Measurements from ENCODE around the gene EVX2. TPM values are rescaled to one million over a fixed set of nuclear protein-coding genes. Genes with fewer than 3 reads are reported as not detected.
A peak's percentile ranks its signal among the peaks of the same experiment; 100 is the strongest.

The EVX2 gene
- polyA plus RNA-seq, 1 donor from 2014 or later, result not detected

- Histone ChIP-seq H3K9me2 (ENCODE audit: insufficient read depth, low read length) (no peaks in the 10 kb centered on the region), H3K9ac (ENCODE audit: low read length) (no peak overlapping the region), H3K27me3 (ENCODE audit: insufficient read depth, low read depth, low read length) (peaks cover 97% of the 10 kb centered on the region), H4K20me1 (ENCODE audit: insufficient read depth) (no peaks in the 10 kb centered on the region), H3K27ac (ENCODE audit: low read length) (no peak overlapping the region), H3F3A (ENCODE audit: insufficient read depth, low read length, poor library complexity, severe bottlenecking) (no peaks in the 10 kb centered on the region), H3K4me3 (ENCODE audit: low read length) (peak overlapping the region; percentile 47), H3K4me2 (ENCODE audit: low read length) (no peak overlapping the region), H3K79me2 (replicated peaks; ENCODE audit: insufficient read depth, low read length) (no peaks in the 10 kb centered on the region), H3K9me3 (ENCODE audit: low read length) (no peaks in the 10 kb centered on the region), H3K36me3 (ENCODE audit: insufficient read depth, low read length) (no peaks in the 10 kb centered on the region), H2AFZ (ENCODE audit: low read depth, low read length) (no peak overlapping the region)
- no peak for TF ChIP-seq REST (IDR thresholded peaks at IDR 0.05; ENCODE audit: borderline replicate concordance)
- no peak for TF ChIP-seq MXI1 (conservative IDR thresholded peaks at IDR 0.05; ENCODE audit: poor library complexity, severe bottlenecking)
- TF ChIP-seq TAF1 (IDR thresholded peaks at IDR 0.05; ENCODE audit: low read depth), result no peak
- TF ChIP-seq EP300 (conservative IDR thresholded peaks at IDR 0.05; ENCODE audit: poor library complexity, severe bottlenecking), result no peak
Measured at GRCh38 chr2:176129813-176130146, 46.0 kb upstream of the EVX2 start.

- Histone ChIP-seq H3K9me2 (ENCODE audit: insufficient read depth, low read length) (no peaks in the 10 kb centered on the region), H3K27ac (ENCODE audit: low read length) (no peak within 1 kb of the TSS), H3K36me3 (ENCODE audit: insufficient read depth, low read length) (no peaks in the 10 kb centered on the region), H3K4me2 (ENCODE audit: low read length) (no peak within 1 kb of the TSS), H3K79me2 (replicated peaks; ENCODE audit: insufficient read depth, low read length) (no peaks in the 10 kb centered on the region), H3K27me3 (ENCODE audit: insufficient read depth, low read depth, low read length) (peaks cover 97% of the 10 kb centered on the region), H4K20me1 (ENCODE audit: insufficient read depth) (no peaks in the 10 kb centered on the region), H2AFZ (ENCODE audit: low read depth, low read length) (no peak within 1 kb of the TSS), H3F3A (ENCODE audit: insufficient read depth, low read length, poor library complexity, severe bottlenecking) (no peaks in the 10 kb centered on the region), H3K4me3 (ENCODE audit: low read length) (peak within 1 kb of the TSS; percentile 58), H3K9me3 (ENCODE audit: low read length) (no peaks in the 10 kb centered on the region), H3K9ac (ENCODE audit: low read length) (no peak within 1 kb of the TSS)
- TF ChIP-seq REST (IDR thresholded peaks at IDR 0.05; ENCODE audit: borderline replicate concordance) (no peak), EZH2 (IDR thresholded peaks at IDR 0.05; ENCODE audit: borderline replicate concordance, insufficient read depth, low read length, poor library complexity, severe bottlenecking) (peak; percentile 40), EP300 (conservative IDR thresholded peaks at IDR 0.05; ENCODE audit: poor library complexity, severe bottlenecking) (no peak), POLR2AphosphoS5 (IDR thresholded peaks at IDR 0.05) (peak; percentile 7)
Measured at GRCh38 chr2:176128982-176129796, 45.4 kb upstream of the EVX2 start, which contains the start of gene HOXD8. Gene HOXD8 (plus strand): TSS chr2:176129705. CDS start chr2:176130367, 662 bp downstream.
